Naive thymus-derived CD8-positive, alpha-beta T cell (primary cell): ENCODE data around the gene HSD17B1. TPM values are rescaled to one million over a fixed set of nuclear protein-coding genes. Genes with fewer than 3 reads are reported as not detected.

Experiments
- ATAC-seq, 2 donors: fragments of 150-1000 bp; cut with Tn5 transposase in 1 of 2; sonication (Bioruptor Pico), chemical (Tn5 transposase) in 1 of 2; 1 replicate in 1 of 2; 2 replicates in 1 of 2; pipeline ENCODE4 v1.10.0; 2021; ENCODE audit warnings: mild to moderate bottlenecking in 2 of 2, moderate library complexity in 2 of 2
- POLR2A ChIA-PET: fragments of 350-600 bp; sonication (Branson Sonifier 250); formaldehyde crosslinking; loops from one replicate; lab custom pipeline; 2021; ENCODE audit warnings: antibody characterized with exemption; lab: Charles Lee
- DNase-seq, 10 donors: peaks; one replicate each; pipeline versions ENCODE4 v3.0.0 to v3.0.0-alpha.2; 2020 to 2022
- H3K27ac Mint-ChIP-seq, 10 donors: one replicate each; pipeline ENCODE4 v1.8.0; 2020 to 2022; ENCODE audit warnings: mild to moderate bottlenecking in 10 of 10, mixed read lengths in 10 of 10, moderate library complexity in 4 of 10, inconsistent platforms in 1 of 10
- H3K27me3 Mint-ChIP-seq, 5 donors: one replicate each; pipeline ENCODE4 v1.8.0; 2021 to 2022; ENCODE audit warnings: mixed read lengths in 5 of 5
- H3K36me3 Mint-ChIP-seq, 3 donors: one replicate each; pipeline ENCODE4 v1.8.0; 2020 to 2022; ENCODE audit warnings: mixed read lengths in 3 of 3, mild to moderate bottlenecking in 2 of 3, inconsistent platforms in 1 of 3
- H3K4me1 Mint-ChIP-seq, 4 donors: one replicate each; pipeline ENCODE4 v1.8.0; 2021 to 2022; ENCODE audit warnings: mixed read lengths in 4 of 4
- H3K4me3 Mint-ChIP-seq, 10 donors: one replicate each; pipeline ENCODE4 v1.8.0; 2020 to 2022; ENCODE audit warnings: mild to moderate bottlenecking in 10 of 10, mixed read lengths in 10 of 10, moderate library complexity in 6 of 10, inconsistent platforms in 1 of 10
- H3K9me3 Mint-ChIP-seq, 9 donors: one replicate each; pipeline ENCODE4 v1.8.0; 2020 to 2022; ENCODE audit warnings: mixed read lengths in 9 of 9, mild to moderate bottlenecking in 3 of 9, inconsistent platforms in 1 of 9, moderate library complexity in 1 of 9
- polyA plus RNA-seq, 3 donors: library from polyadenylated mRNA; unstranded; fragments of 300-500 nt; fragmentation: Illumina TruSeq; gene quantifications; one replicate each; pipeline ENCODE4 v1.2.3, GENCODE V29; 2021
- total RNA-seq, 8 experiments: library from RNA in 2 of 8; stranded (reverse) in 2 of 8; gene quantifications; one replicate each; pipeline ENCODE4 v1.2.3 and lab custom pipeline; 2021 to 2026

Gene HSD17B1
- total and polyA plus RNA-seq, 5 experiments from 2014 or later, result 0.18 to 2.1 (median 0.98) TPM

GRCh38 chr17:42527932-42528331, 24.8 kb upstream of the HSD17B1 start:
- no peak overlapping the region for H3K4me3 Mint-ChIP-seq
- no peaks in the 10 kb centered on the region for H3K27me3 Mint-ChIP-seq
- peaks cover 6 to 49% (median 40%) of the 10 kb centered on the region in 4 donors for H3K4me1 Mint-ChIP-seq
- ATAC-seq (no peak), DNase-seq (peak in 1 of 10 donors; percentile 9)
- POLR2A ChIA-PET, result interaction anchor here (0.6 to 1.2 kb wide), 6 partner anchors 26 to 279 kb away, joined by 3 to 8 read pairs (median 4); partner anchors contain the start of genes COASY, MLX, RETREG3 and TUBG1
- H3K9me3 Mint-ChIP-seq, result no peaks in the 10 kb centered on the region
- peak overlapping the region in 1 of 10 donors; percentile 7 for H3K27ac Mint-ChIP-seq
- peaks cover 0 to 3% (median 0%) of the 10 kb centered on the region in 3 donors for H3K36me3 Mint-ChIP-seq

DNA sequence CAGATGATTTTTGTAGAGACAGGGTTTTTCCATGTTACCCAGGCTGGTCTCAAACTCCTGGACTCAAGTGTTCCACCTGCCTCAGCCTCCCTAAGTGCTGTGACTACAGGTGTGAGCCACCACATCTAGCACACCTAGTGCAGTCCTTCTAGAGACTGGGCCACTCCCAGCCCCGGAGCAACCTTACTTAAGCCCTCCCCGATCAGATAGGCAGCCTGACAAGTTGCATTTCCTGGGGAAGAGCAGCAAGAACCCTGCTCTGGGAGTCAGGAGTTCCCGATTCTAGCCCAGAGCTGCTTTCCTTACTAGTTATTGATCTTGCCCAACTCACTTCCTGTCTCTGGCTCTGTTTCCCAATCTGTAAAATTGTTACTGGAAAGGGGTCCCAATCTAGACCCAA, 23.7 kb upstream of the HSD17B1 start:
- Mint-ChIP-seq H3K27ac (peak overlapping the region in 8 of 10 donors; percentile 28 to 93 (median 68)), H3K36me3 (no peaks in the 10 kb centered on the region), H3K27me3 (no peaks in the 10 kb centered on the region), H3K9me3 (no peaks in the 10 kb centered on the region), H3K4me3 (peak overlapping the region in 6 of 10 donors; percentile 26 to 87 (median 50)), H3K4me1 (peaks cover 9 to 58% (median 40%) of the 10 kb centered on the region in 4 donors)
- DNase-seq (peak in 1 of 10 donors; percentile 18), ATAC-seq (no peak)
- POLR2A ChIA-PET, result no interaction called here

GRCh38 chr17:42530952-42531454, 21.7 kb upstream of the HSD17B1 start:
- POLR2A ChIA-PET, result interaction anchor here (0.7 to 2.7 kb wide), 12 partner anchors 11 to 217 kb away, joined by 3 to 16 read pairs (median 4); partner anchors contain the start of genes PSMC3IP and STAT3
- H3K36me3 Mint-ChIP-seq, result no peaks in the 10 kb centered on the region
- H3K9me3 Mint-ChIP-seq, result no peaks in the 10 kb centered on the region
- H3K4me1 Mint-ChIP-seq, result peaks cover 14 to 65% (median 48%) of the 10 kb centered on the region in 4 donors
- H3K27ac Mint-ChIP-seq, result peak overlapping the region in 9 of 10 donors; percentile 84 to 95 (median 90)
- ATAC-seq (no peak), DNase-seq (peak in 1 of 10 donors; percentile 42)
- peak overlapping the region; percentile 76 to 90 (median 87) for H3K4me3 Mint-ChIP-seq
- no peaks in the 10 kb centered on the region for H3K27me3 Mint-ChIP-seq

DNA sequence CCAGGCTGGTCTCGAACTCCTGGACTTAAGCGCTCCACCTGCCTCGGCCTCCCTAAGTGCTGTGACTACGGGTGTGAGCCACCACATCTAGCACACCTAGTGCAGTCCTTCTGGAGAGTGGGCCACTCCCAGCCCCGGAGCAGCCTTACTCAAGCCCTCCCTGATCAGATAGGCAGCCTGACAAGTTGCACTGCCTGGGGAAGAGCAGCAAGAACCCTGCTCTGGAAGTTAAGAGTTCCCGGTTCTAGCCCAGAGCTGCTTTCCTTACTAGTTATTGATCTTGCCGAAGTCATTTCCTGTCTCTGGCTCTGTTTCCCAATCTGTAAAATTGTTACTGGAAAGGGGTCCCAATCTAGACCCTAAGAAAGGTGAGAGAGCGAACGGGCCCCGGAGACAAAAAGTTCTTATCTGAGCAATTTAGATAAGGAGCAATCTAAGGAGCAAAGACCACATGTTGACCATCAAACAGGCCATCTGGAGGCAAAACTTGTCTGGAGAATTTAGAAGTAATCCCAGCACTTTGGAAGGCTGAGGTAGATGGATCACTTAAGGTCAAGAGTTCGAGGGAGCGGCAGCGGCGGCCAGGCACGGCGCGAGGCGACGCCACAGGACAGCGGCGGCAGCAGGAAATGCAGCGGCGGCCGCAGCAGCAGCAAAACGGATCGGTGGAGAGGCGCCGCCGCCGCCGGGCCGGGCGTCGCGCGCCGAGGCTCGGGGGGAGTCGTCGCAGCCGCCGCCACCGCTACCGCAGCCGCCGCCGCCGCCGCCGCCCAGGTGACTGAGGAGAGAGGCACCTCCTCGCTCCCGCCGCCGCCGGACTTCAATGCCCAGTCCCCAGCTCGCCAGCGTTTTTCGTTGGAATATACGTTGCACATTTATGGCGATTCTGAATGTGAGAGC, 21.0 kb upstream of the HSD17B1 start:
- ATAC-seq, result peak; percentile 33 to 40
- H3K4me1 Mint-ChIP-seq, result peaks cover 14 to 65% (median 49%) of the 10 kb centered on the region in 4 donors
- H3K4me3 Mint-ChIP-seq, result peak overlapping the region; percentile 76 to 90 (median 87)
- H3K9me3 Mint-ChIP-seq, result no peaks in the 10 kb centered on the region
- no peaks in the 10 kb centered on the region for H3K27me3 Mint-ChIP-seq
- no peaks in the 10 kb centered on the region for H3K36me3 Mint-ChIP-seq
- peak in 9 of 10 donors; percentile 25 to 67 (median 52) for DNase-seq
- H3K27ac Mint-ChIP-seq, result peak overlapping the region in 9 of 10 donors; percentile 69 to 95 (median 88)
- POLR2A ChIA-PET, result interaction anchor here (0.6 to 2.7 kb wide), 7 partner anchors 10 to 215 kb away, joined by 3 to 16 read pairs (median 3); partner anchors contain the start of gene STAT3

- no peaks in the 10 kb centered on the region for H3K27me3 Mint-ChIP-seq
Observed at GRCh38 chr17:42535155-42536047, 17.3 kb upstream of the HSD17B1 start.

DNA sequence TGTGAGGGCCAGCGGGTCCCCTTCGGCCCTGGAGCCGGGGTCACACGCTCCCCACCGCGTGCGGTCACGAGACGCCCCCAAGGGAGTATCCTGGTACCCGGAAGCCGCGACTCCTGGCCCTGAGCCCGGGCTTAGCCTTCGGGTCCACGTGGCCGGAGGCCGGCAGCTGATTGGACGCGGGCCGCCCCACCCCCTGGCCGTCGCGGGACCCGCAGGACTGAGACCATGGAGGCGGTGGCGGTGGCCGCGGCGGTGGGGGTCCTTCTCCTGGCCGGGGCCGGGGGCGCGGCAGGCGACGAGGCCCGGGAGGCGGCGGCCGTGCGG, 16.7 kb upstream of the HSD17B1 start, which contains the start of gene NAGLU:
TSS of gene NAGLU (plus strand) at position 194 of the 324 bp plus-strand sequence. CDS start at position 226, 32 bp downstream.
- no peaks in the 10 kb centered on the region for H3K9me3 Mint-ChIP-seq
- peak within 1 kb of the TSS; percentile 77 to 91 (median 86) for H3K4me3 Mint-ChIP-seq
- H3K27me3 Mint-ChIP-seq, result no peaks in the 10 kb centered on the region
- H3K36me3 Mint-ChIP-seq, result peaks cover 0 to 5% (median 0%) of the 10 kb centered on the region in 3 donors
- H3K4me1 Mint-ChIP-seq, result peaks cover 18 to 55% (median 50%) of the 10 kb centered on the region in 4 donors
- POLR2A ChIA-PET, result interaction anchor here (0.7 to 4.4 kb wide), 16 partner anchors 12 to 825 kb away, joined by 3 to 19 read pairs (median 4); partner anchors contain the start of genes GHDC, MLX, PLEKHH3 and PSMC3IP
- peak within 1 kb of the TSS; percentile 45 to 91 (median 83) for H3K27ac Mint-ChIP-seq
- DNase-seq, result peak; percentile 55 to 87 (median 73)
- ATAC-seq, result peak; percentile 75 to 79

More at GRCh38 chr17:42535155-42536047, 17.3 kb upstream of the HSD17B1 start:
- H3K36me3 Mint-ChIP-seq, result peaks cover 0 to 5% (median 0%) of the 10 kb centered on the region in 3 donors
- peak overlapping the region; percentile 68 to 88 (median 84) for H3K4me3 Mint-ChIP-seq
- ATAC-seq (peak in 1 of 2 donors; percentile 20), DNase-seq (no peak)
- no peaks in the 10 kb centered on the region for H3K9me3 Mint-ChIP-seq
- POLR2A ChIA-PET, result interaction anchor here (0.7 to 4.4 kb wide), 12 partner anchors 17 to 825 kb away, joined by 3 to 19 read pairs (median 4); partner anchors contain the start of genes GHDC, MLX, PLEKHH3 and PSMC3IP
- peaks cover 14 to 55% (median 50%) of the 10 kb centered on the region in 4 donors for H3K4me1 Mint-ChIP-seq
- H3K27ac Mint-ChIP-seq, result peak overlapping the region; percentile 38 to 91 (median 82)

DNA sequence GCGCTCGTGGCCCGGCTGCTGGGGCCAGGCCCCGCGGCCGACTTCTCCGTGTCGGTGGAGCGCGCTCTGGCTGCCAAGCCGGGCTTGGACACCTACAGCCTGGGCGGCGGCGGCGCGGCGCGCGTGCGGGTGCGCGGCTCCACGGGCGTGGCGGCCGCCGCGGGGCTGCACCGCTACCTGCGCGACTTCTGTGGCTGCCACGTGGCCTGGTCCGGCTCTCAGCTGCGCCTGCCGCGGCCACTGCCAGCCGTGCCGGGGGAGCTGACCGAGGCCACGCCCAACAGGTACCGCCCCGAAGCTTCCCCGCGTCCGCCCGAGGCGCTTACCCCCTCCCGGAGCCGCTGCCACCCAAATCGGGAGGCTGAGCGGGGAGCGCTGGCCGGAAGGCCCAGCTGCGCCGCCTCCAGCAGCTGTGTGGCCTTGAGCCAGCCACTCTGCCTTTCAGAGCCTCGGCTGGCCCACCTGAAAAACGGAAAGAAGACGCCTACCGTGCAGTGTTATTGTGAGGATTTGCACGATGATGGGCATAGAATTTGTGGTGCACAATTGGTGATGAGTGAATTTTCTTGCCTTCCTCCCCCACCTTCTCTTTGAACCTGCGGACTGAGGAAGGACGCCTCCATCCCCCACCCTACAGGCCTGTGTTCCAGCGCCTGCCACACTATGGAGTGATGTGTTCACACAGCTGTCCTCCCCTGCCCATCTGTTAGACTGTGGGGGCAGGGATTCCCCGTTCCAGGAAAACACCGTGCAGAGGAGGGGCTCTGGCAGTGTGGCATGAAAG, 16.2 kb upstream of the HSD17B1 start:
- H3K9me3 Mint-ChIP-seq, result no peaks in the 10 kb centered on the region
- H3K27me3 Mint-ChIP-seq, result no peaks in the 10 kb centered on the region
- DNase-seq (peak in 8 of 10 donors; percentile 38 to 77 (median 54)), ATAC-seq (peak; percentile 46 to 57)
- peak overlapping the region in 9 of 10 donors; percentile 45 to 90 (median 80) for H3K27ac Mint-ChIP-seq
- H3K4me1 Mint-ChIP-seq, result peaks cover 22 to 55% (median 50%) of the 10 kb centered on the region in 4 donors
- POLR2A ChIA-PET, result interaction anchor here (0.7 to 4.4 kb wide), 18 partner anchors 11 to 824 kb away, joined by 3 to 19 read pairs (median 4); partner anchors contain the start of genes GHDC, MLX, PLEKHH3 and PSMC3IP
- H3K36me3 Mint-ChIP-seq, result peaks cover 0 to 5% (median 0%) of the 10 kb centered on the region in 3 donors
- H3K4me3 Mint-ChIP-seq, result peak overlapping the region; percentile 77 to 91 (median 86)

DNA sequence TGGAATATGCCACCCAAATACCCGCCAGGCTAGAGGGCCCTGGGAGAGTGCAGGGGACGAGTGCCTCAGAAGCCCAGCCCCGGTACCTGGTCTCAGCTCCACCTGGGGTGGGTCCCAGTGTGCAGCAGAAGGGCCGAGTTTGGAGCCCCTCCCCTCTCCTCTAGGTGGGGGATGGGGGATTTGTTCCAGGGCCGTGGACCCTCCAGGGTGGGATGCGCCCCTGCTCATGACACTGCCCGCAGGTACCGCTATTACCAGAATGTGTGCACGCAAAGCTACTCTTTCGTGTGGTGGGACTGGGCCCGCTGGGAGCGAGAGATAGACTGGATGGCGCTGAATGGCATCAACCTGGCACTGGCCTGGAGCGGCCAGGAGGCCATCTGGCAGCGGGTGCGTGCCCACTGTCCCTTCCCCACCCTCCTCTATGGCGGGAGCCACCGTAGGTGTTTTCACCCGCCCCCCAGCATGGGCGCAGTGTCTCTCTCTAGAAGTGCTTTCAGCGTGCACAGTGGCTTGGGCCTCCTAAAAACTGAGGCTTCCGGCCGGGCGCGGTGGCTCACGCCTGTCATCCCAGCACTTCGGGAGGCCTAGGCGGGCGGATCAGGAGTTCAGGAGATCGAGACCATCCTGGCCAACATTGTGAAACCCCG, 15.4 kb upstream of the HSD17B1 start:
- H3K9me3 Mint-ChIP-seq, result no peaks in the 10 kb centered on the region
- ATAC-seq (no peak), DNase-seq (no peak)
- H3K4me1 Mint-ChIP-seq, result peaks cover 22 to 58% (median 47%) of the 10 kb centered on the region in 4 donors
- H3K4me3 Mint-ChIP-seq, result peak overlapping the region; percentile 77 to 91 (median 86)
- H3K27me3 Mint-ChIP-seq, result no peaks in the 10 kb centered on the region
- POLR2A ChIA-PET, result interaction anchor here (0.7 to 4.4 kb wide), 10 partner anchors 11 to 289 kb away, joined by 3 to 19 read pairs (median 6); partner anchors contain the start of genes MLX, PSMC3IP and STAT3
- H3K36me3 Mint-ChIP-seq, result peaks cover 0 to 5% (median 0%) of the 10 kb centered on the region in 3 donors
- peak overlapping the region in 7 of 10 donors; percentile 24 to 88 (median 80) for H3K27ac Mint-ChIP-seq

DNA sequence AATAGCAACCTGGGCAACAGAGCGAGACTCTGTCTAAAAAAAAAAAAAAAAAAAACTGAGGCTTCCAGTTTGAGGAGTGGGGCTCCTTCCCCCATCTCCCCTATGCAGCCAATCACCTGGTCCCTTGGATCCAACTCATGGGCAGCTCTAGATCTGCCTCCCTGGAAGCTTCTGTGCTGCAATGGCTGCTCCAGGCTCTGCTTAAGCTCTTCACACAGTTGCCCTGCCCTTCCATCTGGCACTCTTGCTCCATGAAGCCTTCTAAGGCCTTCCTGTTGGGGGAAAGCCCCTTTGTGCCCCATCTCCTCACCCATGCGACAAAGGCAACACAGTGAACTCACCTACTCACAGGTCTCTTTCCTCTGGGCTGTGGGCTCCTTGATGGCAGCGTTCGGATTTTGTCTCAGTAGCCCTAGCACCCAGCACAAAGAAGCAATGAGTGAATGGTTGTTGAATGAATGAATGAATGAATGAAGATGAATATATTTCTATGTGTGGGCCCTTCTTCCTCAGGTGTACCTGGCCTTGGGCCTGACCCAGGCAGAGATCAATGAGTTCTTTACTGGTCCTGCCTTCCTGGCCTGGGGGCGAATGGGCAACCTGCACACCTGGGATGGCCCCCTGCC, 14.8 kb upstream of the HSD17B1 start:
- no peaks in the 10 kb centered on the region for H3K9me3 Mint-ChIP-seq
- peaks cover 23 to 61% (median 49%) of the 10 kb centered on the region in 4 donors for H3K4me1 Mint-ChIP-seq
- peak overlapping the region in 8 of 10 donors; percentile 15 to 78 (median 55) for H3K27ac Mint-ChIP-seq
- H3K4me3 Mint-ChIP-seq, result peak overlapping the region; percentile 59 to 86 (median 72)
- H3K36me3 Mint-ChIP-seq, result peaks cover 0 to 5% (median 0%) of the 10 kb centered on the region in 3 donors
- no peak for DNase-seq
- ATAC-seq, result no peak
- POLR2A ChIA-PET, result interaction anchor here (1.3 to 4.4 kb wide), 4 partner anchors 10 to 29 kb away, joined by 3 to 19 read pairs (median 14); partner anchors contain the start of gene MLX
- no peaks in the 10 kb centered on the region for H3K27me3 Mint-ChIP-seq

DNA sequence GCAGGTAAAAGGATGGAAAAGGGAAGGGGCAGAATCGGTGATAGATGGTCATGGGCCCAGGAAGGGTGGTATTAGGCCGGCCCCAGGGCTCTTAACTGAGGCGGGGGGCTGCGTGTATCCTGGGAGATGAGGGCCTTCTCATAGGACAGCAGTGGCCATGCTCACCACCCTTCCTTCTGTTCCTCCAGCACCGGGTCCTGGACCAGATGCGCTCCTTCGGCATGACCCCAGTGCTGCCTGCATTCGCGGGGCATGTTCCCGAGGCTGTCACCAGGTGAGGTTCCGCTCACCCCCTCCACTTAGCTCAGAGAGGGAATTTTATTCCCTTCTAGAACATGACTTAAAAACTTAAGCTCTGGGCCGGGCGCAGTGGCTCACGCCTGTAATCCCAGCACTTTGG, 14.2 kb upstream of the HSD17B1 start:
- peaks cover 0 to 5% (median 0%) of the 10 kb centered on the region in 3 donors for H3K36me3 Mint-ChIP-seq
- no peaks in the 10 kb centered on the region for H3K27me3 Mint-ChIP-seq
- POLR2A ChIA-PET, result interaction anchor here (1.3 to 2.9 kb wide), 2 partner anchors 9 to 16 kb away, joined by 3 to 16 read pairs; no protein-coding TSS in a partner anchor
- H3K9me3 Mint-ChIP-seq, result no peaks in the 10 kb centered on the region
- ATAC-seq, result no peak
- H3K4me3 Mint-ChIP-seq, result no peak overlapping the region
- DNase-seq, result no peak
- H3K27ac Mint-ChIP-seq, result peak overlapping the region in 2 of 10 donors; percentile 15 to 78
- peaks cover 23 to 59% (median 50%) of the 10 kb centered on the region in 4 donors for H3K4me1 Mint-ChIP-seq
